Astrocyte (in vitro differentiated cells and primary cell): Measurements from ENCODE around the gene CD82. TPM values are rescaled to one million over a fixed set of nuclear protein-coding genes. Genes with fewer than 3 reads are reported as not detected.

Experiments used
- DNase-seq: peaks from one replicate; pipeline ENCODE4 v3.0.0-alpha.2; 2010; ENCODE audit warnings: low read depth
- FAIRE-seq: peaks from 2 replicates; lab custom pipeline; 2011; peaks lifted over from hg19 to GRCh38; lab: Jason Lieb, UNC
- H2AFZ ChIP-seq: 2 replicates; pipeline ENCODE4 v1.6.0; 2012; ENCODE audit warnings: low read depth, low read length, inconsistent platforms
- H3K27ac ChIP-seq: 2 replicates; pipeline ENCODE4 v1.5.1; 2011; ENCODE audit warnings: low read depth, low read length, inconsistent platforms
- H3K27me3 ChIP-seq: 2 replicates; pipeline ENCODE4 v1.6.0; 2011; ENCODE audit warnings: low read length, inconsistent platforms; ENCODE audit not compliant: insufficient read depth
- H3K36me3 ChIP-seq: 2 replicates; pipeline ENCODE4 v1.5.1; 2011; ENCODE audit warnings: low read length, inconsistent platforms; ENCODE audit not compliant: insufficient read depth
- H3K4me1 ChIP-seq: 2 replicates; pipeline ENCODE4 v1.5.1; 2011; ENCODE audit warnings: low read length, inconsistent platforms; ENCODE audit not compliant: insufficient read depth
- H3K4me2 ChIP-seq: 2 replicates; pipeline ENCODE4 v1.6.0; 2012; ENCODE audit warnings: low read length, inconsistent platforms
- H3K4me3 ChIP-seq: 2 replicates; pipeline ENCODE4 v1.5.1; 2011; ENCODE audit warnings: low read depth, mild to moderate bottlenecking, low read length, inconsistent platforms; ENCODE audit not compliant: insufficient read depth
- H3K79me2 ChIP-seq: 2 replicates; pipeline ENCODE4 v1.6.0; 2012; ENCODE audit warnings: mild to moderate bottlenecking, low read length, inconsistent platforms; ENCODE audit not compliant: insufficient read depth
- H3K9ac ChIP-seq: 2 replicates; pipeline ENCODE4 v1.6.0; 2012; ENCODE audit warnings: mild to moderate bottlenecking, low read length, inconsistent platforms
- H3K9me3 ChIP-seq: 2 replicates; pipeline ENCODE4 v1.5.1; 2012; ENCODE audit warnings: low read depth, mild to moderate bottlenecking, low read length, inconsistent platforms; ENCODE audit not compliant: insufficient read depth
- H4K20me1 ChIP-seq: 2 replicates; pipeline ENCODE4 v1.6.0; 2012; ENCODE audit warnings: low read length, inconsistent platforms; ENCODE audit not compliant: insufficient read depth
- H3K27ac Mint-ChIP-seq: one replicate; pipeline ENCODE4 v1.8.0; 2021; ENCODE audit warnings: mild to moderate bottlenecking, mixed read lengths; ENCODE audit not compliant: unreplicated experiment
- H3K27me3 Mint-ChIP-seq: one replicate; pipeline ENCODE4 v1.8.0; 2021; ENCODE audit warnings: low read depth, mixed read lengths; ENCODE audit not compliant: unreplicated experiment
- H3K36me3 Mint-ChIP-seq: one replicate; pipeline ENCODE4 v1.8.0; 2021; ENCODE audit warnings: low read depth, mixed read lengths; ENCODE audit not compliant: unreplicated experiment
- H3K4me1 Mint-ChIP-seq: one replicate; pipeline ENCODE4 v1.8.0; 2021; ENCODE audit warnings: low read depth, mixed read lengths; ENCODE audit not compliant: unreplicated experiment
- H3K4me3 Mint-ChIP-seq: one replicate; pipeline ENCODE4 v1.8.0; 2021; ENCODE audit warnings: mild to moderate bottlenecking, moderate library complexity, mixed read lengths; ENCODE audit not compliant: unreplicated experiment
- H3K9me3 Mint-ChIP-seq: one replicate; pipeline ENCODE4 v1.8.0; 2021; ENCODE audit warnings: mild to moderate bottlenecking, mixed read lengths; ENCODE audit not compliant: unreplicated experiment
- EZH2 ChIP-seq: IDR thresholded peaks from 2 replicates; pipeline ENCODE4 v1.6.1; 2012; ENCODE audit warnings: mild to moderate bottlenecking, low read length, inconsistent platforms; ENCODE audit not compliant: insufficient read depth
- total RNA-seq: library from RNA; stranded (reverse); gene quantifications from 2 replicates; pipeline ENCODE4 v1.2.1, GENCODE V29; 2021
- TF ChIP-seq, protein P1 (sequence below): IDR thresholded peaks from 2 replicates; pipeline ENCODE4 v1.5.1; 2011; ENCODE audit warnings: low read depth, mild to moderate bottlenecking, inconsistent platforms, low read length, moderate library complexity; ENCODE audit not compliant: insufficient read depth

The CD82 gene
- total RNA-seq, 1 donor from 2014 or later: 74.5 TPM

DNA sequence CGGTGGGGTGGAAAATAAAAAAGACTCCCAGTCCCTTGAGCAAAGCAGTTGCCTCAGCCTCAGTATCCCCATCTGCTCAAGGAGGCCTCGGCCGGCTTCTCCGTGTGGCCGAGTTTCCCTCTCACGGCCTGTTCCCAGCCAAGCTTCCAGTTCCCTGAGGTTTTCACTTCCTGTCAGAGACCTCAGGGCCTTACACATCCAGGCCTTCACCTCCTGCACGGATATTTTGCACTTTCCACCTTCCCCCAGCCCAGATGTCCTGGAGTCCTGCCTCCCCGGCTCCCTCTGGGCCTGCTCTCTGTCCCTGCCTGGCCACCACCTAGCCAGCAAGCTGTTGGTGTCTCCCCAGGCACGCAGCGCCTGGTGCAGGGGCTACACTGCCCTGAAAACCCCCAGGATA, 41.1 kb upstream of the CD82 start:
- peaks cover 15% of the 10 kb centered on the region for H3K4me1 Mint-ChIP-seq
- H2AFZ ChIP-seq: no peak overlapping the region
- FAIRE-seq: no peak

DNA sequence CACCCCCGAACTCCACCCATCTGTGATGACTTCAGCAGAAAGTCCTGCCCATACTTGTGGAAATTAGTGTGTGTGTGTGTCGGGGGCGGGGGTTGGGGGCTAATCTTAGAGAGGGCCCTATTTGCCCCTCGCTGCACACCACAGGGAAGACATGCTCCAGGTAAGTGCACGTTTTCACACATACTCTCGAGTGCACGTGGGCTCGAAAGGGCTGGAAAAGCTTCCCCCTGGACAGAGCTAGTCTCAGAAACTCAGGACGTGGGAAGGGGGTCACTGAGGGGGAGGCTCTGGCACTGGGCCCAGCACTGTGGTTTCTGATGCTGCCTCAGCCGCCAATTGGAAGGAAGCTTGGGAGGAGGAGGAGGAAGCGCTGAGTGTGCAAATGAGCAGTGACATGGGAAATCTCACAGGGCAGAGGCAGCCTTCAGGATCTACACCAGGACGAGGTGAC, 40.7 kb upstream of the CD82 start:
- TF ChIP-seq EZH2: no peak
- TF ChIP-seq, protein P1, sequence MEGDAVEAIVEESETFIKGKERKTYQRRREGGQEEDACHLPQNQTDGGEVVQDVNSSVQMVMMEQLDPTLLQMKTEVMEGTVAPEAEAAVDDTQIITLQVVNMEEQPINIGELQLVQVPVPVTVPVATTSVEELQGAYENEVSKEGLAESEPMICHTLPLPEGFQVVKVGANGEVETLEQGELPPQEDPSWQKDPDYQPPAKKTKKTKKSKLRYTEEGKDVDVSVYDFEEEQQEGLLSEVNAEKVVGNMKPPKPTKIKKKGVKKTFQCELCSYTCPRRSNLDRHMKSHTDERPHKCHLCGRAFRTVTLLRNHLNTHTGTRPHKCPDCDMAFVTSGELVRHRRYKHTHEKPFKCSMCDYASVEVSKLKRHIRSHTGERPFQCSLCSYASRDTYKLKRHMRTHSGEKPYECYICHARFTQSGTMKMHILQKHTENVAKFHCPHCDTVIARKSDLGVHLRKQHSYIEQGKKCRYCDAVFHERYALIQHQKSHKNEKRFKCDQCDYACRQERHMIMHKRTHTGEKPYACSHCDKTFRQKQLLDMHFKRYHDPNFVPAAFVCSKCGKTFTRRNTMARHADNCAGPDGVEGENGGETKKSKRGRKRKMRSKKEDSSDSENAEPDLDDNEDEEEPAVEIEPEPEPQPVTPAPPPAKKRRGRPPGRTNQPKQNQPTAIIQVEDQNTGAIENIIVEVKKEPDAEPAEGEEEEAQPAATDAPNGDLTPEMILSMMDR: no peak
- Histone ChIP-seq H3K9ac (no peak overlapping the region), H3K4me3 (no peak overlapping the region), H3K4me1 (no peaks in the 10 kb centered on the region), H3K27ac (no peak overlapping the region), H2AFZ (no peak overlapping the region), H3K9me3 (no peaks in the 10 kb centered on the region), H4K20me1 (no peaks in the 10 kb centered on the region), H3K27me3 (peaks cover 9% of the 10 kb centered on the region), H3K79me2 (no peaks in the 10 kb centered on the region), H3K4me2 (no peak overlapping the region), H3K36me3 (no peaks in the 10 kb centered on the region)
- Mint-ChIP-seq H3K4me1 (peaks cover 15% of the 10 kb centered on the region), H3K27ac (peak overlapping the region; percentile 81), H3K4me3 (no peak overlapping the region), H3K9me3 (no peaks in the 10 kb centered on the region), H3K27me3 (peaks cover 14% of the 10 kb centered on the region), H3K36me3 (no peaks in the 10 kb centered on the region)
- FAIRE-seq: no peak
- peak; percentile 39 for DNase-seq

More for the DNA sequence above, 41.1 kb upstream of the CD82 start:
- Histone ChIP-seq H3K27me3 (peaks cover 9% of the 10 kb centered on the region), H3K9ac (no peak overlapping the region), H3K79me2 (no peaks in the 10 kb centered on the region), H3K4me2 (no peak overlapping the region), H3K4me1 (no peaks in the 10 kb centered on the region), H3K36me3 (no peaks in the 10 kb centered on the region), H3K4me3 (no peak overlapping the region), H3K9me3 (no peaks in the 10 kb centered on the region), H3K27ac (no peak overlapping the region), H4K20me1 (no peaks in the 10 kb centered on the region)
- no peak overlapping the region for H3K4me3 Mint-ChIP-seq
- H3K9me3 Mint-ChIP-seq: no peaks in the 10 kb centered on the region
- H3K27ac Mint-ChIP-seq: peak overlapping the region; percentile 81
- H3K27me3 Mint-ChIP-seq: peaks cover 17% of the 10 kb centered on the region
- no peaks in the 10 kb centered on the region for H3K36me3 Mint-ChIP-seq
- TF ChIP-seq EZH2: no peak
- TF ChIP-seq, protein P1: no peak
- DNase-seq: no peak

DNA sequence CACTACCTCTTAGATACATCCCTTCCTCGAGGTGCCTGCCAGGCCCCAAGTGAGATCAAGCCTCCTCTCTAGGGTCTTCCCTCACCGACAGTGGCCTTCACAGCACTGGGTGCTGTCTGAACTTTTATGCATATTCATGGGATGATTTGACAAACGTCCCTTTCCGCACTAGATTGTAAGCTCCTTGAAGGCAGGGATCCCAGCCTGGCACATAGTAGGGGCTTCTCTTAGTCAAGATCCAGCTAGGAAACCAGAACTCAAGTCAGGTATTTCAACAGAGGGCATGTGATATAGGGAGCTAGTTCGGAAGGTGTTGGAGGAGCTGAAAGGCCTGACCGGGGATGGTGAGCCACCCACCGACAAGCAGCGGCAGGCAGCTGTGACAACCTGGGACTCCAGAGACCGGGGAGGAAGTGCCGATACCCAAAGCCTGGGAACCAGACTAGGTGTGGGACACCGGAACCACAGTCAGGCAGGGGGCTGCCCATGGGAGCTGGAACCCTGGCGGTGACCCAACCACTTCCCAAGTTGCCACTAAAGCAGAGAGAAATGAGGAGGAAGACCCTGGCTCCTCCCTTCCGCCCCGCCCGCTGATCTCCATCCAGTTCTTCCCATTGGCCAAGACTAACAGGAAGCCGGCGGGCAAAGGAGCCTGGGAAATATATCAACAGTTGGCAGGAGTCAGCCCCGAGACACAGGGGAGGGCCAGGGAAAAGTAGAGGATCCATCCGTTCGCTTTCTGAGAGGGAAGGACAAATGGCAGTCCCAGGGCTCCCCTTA, 39.8 kb upstream of the CD82 start:
- Histone ChIP-seq H2AFZ (no peak overlapping the region), H4K20me1 (no peaks in the 10 kb centered on the region), H3K9ac (no peak overlapping the region), H3K4me2 (no peak overlapping the region), H3K79me2 (no peaks in the 10 kb centered on the region), H3K9me3 (no peaks in the 10 kb centered on the region), H3K4me3 (no peak overlapping the region), H3K36me3 (no peaks in the 10 kb centered on the region), H3K4me1 (no peaks in the 10 kb centered on the region), H3K27me3 (peaks cover 9% of the 10 kb centered on the region), H3K27ac (no peak overlapping the region)
- DNase-seq: no peak
- Mint-ChIP-seq H3K27me3 (peaks cover 16% of the 10 kb centered on the region), H3K4me3 (no peak overlapping the region), H3K9me3 (no peaks in the 10 kb centered on the region), H3K27ac (no peak overlapping the region), H3K4me1 (peaks cover 15% of the 10 kb centered on the region), H3K36me3 (no peaks in the 10 kb centered on the region)
- no peak for FAIRE-seq
- TF ChIP-seq EZH2: no peak
- TF ChIP-seq, protein P1: no peak
